CD4-positive, alpha-beta memory T cell (primary cell): ENCODE results near the gene USP17L24. TPM values are rescaled to one million over a fixed set of nuclear protein-coding genes. Genes with fewer than 3 reads are reported as not detected.
"Not testable (repeated sequence)": the region's sequence is repeated elsewhere in the genome, so short reads cannot be mapped to it uniquely, and the experiment has no call there.

Experiments used
- CTCF ChIA-PET: fragments of 350-600 bp; sonication (Branson Sonifier 250); formaldehyde crosslinking; loops from one replicate; lab custom pipeline; 2021; ENCODE audit warnings: inconsistent platforms; ENCODE audit not compliant: partially characterized antibody; lab: Charles Lee
- POLR2A ChIA-PET: fragments of 350-600 bp; sonication (Branson Sonifier 250); formaldehyde crosslinking; loops from one replicate; lab custom pipeline; 2021; ENCODE audit not compliant: partially characterized antibody; lab: Charles Lee
- DNase-seq, 5 donors: peaks; one replicate each; pipeline versions ENCODE4 v3.0.0 to v3.0.0-alpha.2; 2020 to 2022; ENCODE audit warnings: mixed read lengths in 1 of 5
- H3K27ac ChIP-seq: one replicate; pipeline ENCODE4 v1.7.0; 2013; ENCODE audit warnings: low read depth, low read length
- H3K27me3 ChIP-seq: 2 replicates; pipeline ENCODE4 v1.7.0; 2013; ENCODE audit warnings: mild to moderate bottlenecking, low read length, moderate library complexity; ENCODE audit not compliant: insufficient read depth
- H3K36me3 ChIP-seq: 2 replicates; pipeline ENCODE4 v1.7.0; 2013; ENCODE audit warnings: mild to moderate bottlenecking, low read length, moderate library complexity; ENCODE audit not compliant: insufficient read depth
- H3K4me1 ChIP-seq: 2 replicates; pipeline ENCODE4 v1.7.0; 2013; ENCODE audit warnings: mild to moderate bottlenecking, low read length, moderate library complexity; ENCODE audit not compliant: insufficient read depth
- H3K4me3 ChIP-seq, 2 donors: one replicate each; pipeline ENCODE4 v1.7.0; 2013; ENCODE audit warnings: low read length in 2 of 2, mild to moderate bottlenecking in 1 of 2
- H3K9me3 ChIP-seq, 2 donors: one replicate each; pipeline ENCODE4 v1.7.0; 2013; ENCODE audit warnings: low read length in 2 of 2, control low read depth in 1 of 2; ENCODE audit not compliant: control insufficient read depth in 1 of 2
- H3K27ac Mint-ChIP-seq, 7 donors: one replicate each; pipeline ENCODE4 v1.8.0; 2020 to 2021; ENCODE audit warnings: mixed read lengths in 7 of 7, mild to moderate bottlenecking in 6 of 7, inconsistent platforms in 3 of 7, moderate library complexity in 3 of 7
- H3K27me3 Mint-ChIP-seq, 2 donors: one replicate each; pipeline ENCODE4 v1.8.0; 2020 to 2021; ENCODE audit warnings: mixed read lengths in 2 of 2
- H3K36me3 Mint-ChIP-seq, 2 donors: one replicate each; pipeline ENCODE4 v1.8.0; 2020 to 2021; ENCODE audit warnings: mixed read lengths in 2 of 2, inconsistent platforms in 1 of 2, mild to moderate bottlenecking in 1 of 2
- H3K4me1 Mint-ChIP-seq, 4 donors: one replicate each; pipeline ENCODE4 v1.8.0; 2020 to 2021; ENCODE audit warnings: mixed read lengths in 4 of 4, mild to moderate bottlenecking in 1 of 4
- H3K4me3 Mint-ChIP-seq, 8 donors: one replicate each; pipeline ENCODE4 v1.8.0; 2020 to 2021; ENCODE audit warnings: mixed read lengths in 8 of 8, mild to moderate bottlenecking in 7 of 8, moderate library complexity in 6 of 8, inconsistent platforms in 3 of 8
- H3K9me3 Mint-ChIP-seq, 8 donors: one replicate each; pipeline ENCODE4 v1.8.0; 2020 to 2021; ENCODE audit warnings: mixed read lengths in 8 of 8, mild to moderate bottlenecking in 5 of 8, inconsistent platforms in 3 of 8, moderate library complexity in 1 of 8
- intact Hi-C: fragments of 100-400 bp; cut with micrococcal nuclease; formaldehyde crosslinking; loops from one replicate; pipeline ENCODE4 v1.15.1; 2023
- polyA plus RNA-seq, 2 donors: library from polyadenylated mRNA; unstranded; fragments of 300-500 nt; fragmentation: Illumina TruSeq; gene quantifications; one replicate each; pipeline ENCODE4 v1.2.3, GENCODE V29; 2021
- total RNA-seq, 2 experiments: library from RNA; stranded (reverse); gene quantifications; one replicate each; pipeline ENCODE4 v1.2.3, GENCODE V29; 2021

The USP17L24 gene
- total and polyA plus RNA-seq, 4 experiments from 2014 or later = not detected

- DNase-seq, H3K9me3 Mint-ChIP-seq, H3K4me1 ChIP-seq, H3K27me3 Mint-ChIP-seq, H3K27me3 ChIP-seq, H3K27ac Mint-ChIP-seq, H3K4me3 Mint-ChIP-seq, H3K36me3 ChIP-seq, H3K36me3 Mint-ChIP-seq, H3K4me1 Mint-ChIP-seq, H3K4me3 ChIP-seq, H3K9me3 ChIP-seq, intact Hi-C loops, H3K27ac ChIP-seq, POLR2A ChIA-PET, CTCF ChIA-PET: not testable (repeated sequence)
Measured at GRCh38 chr4:9353338-9353737, 28.4 kb downstream of the USP17L24 start, which contains the start of gene USP17L29. USP17L29 (plus strand) TSS chr4:9353638; CDS start chr4:9353638, 0 bp downstream.

GRCh38 chr4:9362829-9363228, 37.9 kb downstream of the USP17L24 start, which contains the start of gene USP17L30:
USP17L30 (plus strand) TSS chr4:9363129; CDS start chr4:9363129, 0 bp downstream.
- intact Hi-C loops, H3K27me3 Mint-ChIP-seq, H3K4me3 Mint-ChIP-seq, H3K9me3 ChIP-seq, DNase-seq, POLR2A ChIA-PET, H3K27ac Mint-ChIP-seq, H3K27ac ChIP-seq, H3K4me1 ChIP-seq, H3K4me3 ChIP-seq, H3K36me3 Mint-ChIP-seq, H3K9me3 Mint-ChIP-seq, H3K36me3 ChIP-seq, CTCF ChIA-PET, H3K27me3 ChIP-seq, H3K4me1 Mint-ChIP-seq: not testable (repeated sequence)

Other genes with a start within 250 kb of the USP17L24 start
- gene FAM90A26, start 154.8 kb upstream of the USP17L24 start, total RNA-seq = not detected
- gene FAM90A26, start 154.8 kb upstream of the USP17L24 start, polyA plus RNA-seq = not detected
- gene USP17L10, start 114.5 kb upstream of the USP17L24 start, total RNA-seq = not detected
- not detected for gene USP17L10, start 114.5 kb upstream of the USP17L24 start, polyA plus RNA-seq
- not detected for gene USP17L11, start 109.8 kb upstream of the USP17L24 start, total RNA-seq
- not detected for gene USP17L11, start 109.8 kb upstream of the USP17L24 start, polyA plus RNA-seq
- gene USP17L12, start 105.0 kb upstream of the USP17L24 start, total RNA-seq = not detected
- gene USP17L12, start 105.0 kb upstream of the USP17L24 start, polyA plus RNA-seq = not detected
- gene USP17L13, start 100.3 kb upstream of the USP17L24 start, total RNA-seq = not detected
- gene USP17L13, start 100.3 kb upstream of the USP17L24 start, polyA plus RNA-seq = not detected
- not detected for gene USP17L15, start 90.8 kb upstream of the USP17L24 start, total RNA-seq
- gene USP17L15, start 90.8 kb upstream of the USP17L24 start, polyA plus RNA-seq = not detected
- not detected for gene USP17L17, start 81.3 kb upstream of the USP17L24 start, total RNA-seq
- gene USP17L17, start 81.3 kb upstream of the USP17L24 start, polyA plus RNA-seq = not detected
- not detected for gene USP17L18, start 76.5 kb upstream of the USP17L24 start, total RNA-seq
- not detected for gene USP17L18, start 76.5 kb upstream of the USP17L24 start, polyA plus RNA-seq
- not detected for gene USP17L19, start 71.8 kb upstream of the USP17L24 start, total RNA-seq
- gene USP17L19, start 71.8 kb upstream of the USP17L24 start, polyA plus RNA-seq = not detected
- not detected for gene USP17L20, start 67.0 kb upstream of the USP17L24 start, total RNA-seq
- not detected for gene USP17L20, start 67.0 kb upstream of the USP17L24 start, polyA plus RNA-seq
- not detected for gene USP17L21, start 62.3 kb upstream of the USP17L24 start, total RNA-seq
- not detected for gene USP17L21, start 62.3 kb upstream of the USP17L24 start, polyA plus RNA-seq
- gene USP17L22, start 57.5 kb upstream of the USP17L24 start, total RNA-seq = not detected
- not detected for gene USP17L22, start 57.5 kb upstream of the USP17L24 start, polyA plus RNA-seq
- gene USP17L25, start 4.7 kb downstream of the USP17L24 start, total RNA-seq = not detected
- not detected for gene USP17L25, start 4.7 kb downstream of the USP17L24 start, polyA plus RNA-seq
- not detected for gene USP17L26, start 9.5 kb downstream of the USP17L24 start, total RNA-seq
- gene USP17L26, start 9.5 kb downstream of the USP17L24 start, polyA plus RNA-seq = not detected
- not detected for gene USP17L5, start 14.2 kb downstream of the USP17L24 start, total RNA-seq
- not detected for gene USP17L5, start 14.2 kb downstream of the USP17L24 start, polyA plus RNA-seq
- gene USP17L27, start 19.0 kb downstream of the USP17L24 start, total RNA-seq = not detected
- gene USP17L27, start 19.0 kb downstream of the USP17L24 start, polyA plus RNA-seq = not detected
- gene USP17L28, start 23.7 kb downstream of the USP17L24 start, total RNA-seq = not detected
- not detected for gene USP17L28, start 23.7 kb downstream of the USP17L24 start, polyA plus RNA-seq
- not detected for gene USP17L29, start 28.5 kb downstream of the USP17L24 start, total RNA-seq
- not detected for gene USP17L29, start 28.5 kb downstream of the USP17L24 start, polyA plus RNA-seq
- not detected for gene USP17L30, start 38.0 kb downstream of the USP17L24 start, total RNA-seq
- gene USP17L30, start 38.0 kb downstream of the USP17L24 start, polyA plus RNA-seq = not detected
- not detected for gene DEFB131A, start 119.2 kb downstream of the USP17L24 start, total RNA-seq
- not detected for gene DEFB131A, start 119.2 kb downstream of the USP17L24 start, polyA plus RNA-seq